Keratinocyte (primary cell): ENCODE data around the gene TOMM20. TPM values are rescaled to one million over a fixed set of nuclear protein-coding genes. Genes with fewer than 3 reads are reported as not detected.

Source experiments
- DNase-seq: peaks from one replicate; pipeline ENCODE4 v3.0.0-alpha.2; 2011; ENCODE audit warnings: low read depth, missing footprints, low spot score
- FAIRE-seq: peaks from 2 replicates; lab custom pipeline; 2011; peaks lifted over from hg19 to GRCh38; lab: Jason Lieb, UNC
- H2AFZ ChIP-seq: 2 replicates; pipeline ENCODE4 v1.6.0; 2012; ENCODE audit warnings: low read length, control low read depth, inconsistent platforms; ENCODE audit not compliant: control insufficient read depth
- H3K27ac ChIP-seq: 2 replicates; pipeline ENCODE4 v1.5.1; 2011; ENCODE audit warnings: low read length; ENCODE audit not compliant: control insufficient read depth, insufficient read depth
- H3K27me3 ChIP-seq: 3 replicates; pipeline ENCODE4 v1.6.0; 2011; ENCODE audit warnings: low read length; ENCODE audit not compliant: control insufficient read depth, insufficient read depth; ENCODE audit errors: extremely low read depth
- H3K36me3 ChIP-seq, 2 experiments: 2 replicates in 1 of 2; 3 replicates in 1 of 2; pipeline ENCODE4 v1.5.1; 2011; ENCODE audit warnings: low read length in 2 of 2, mild to moderate bottlenecking in 1 of 2; ENCODE audit not compliant: control insufficient read depth in 2 of 2, insufficient read depth in 2 of 2; ENCODE audit errors: extremely low read depth in 1 of 2
- H3K4me1 ChIP-seq: 3 replicates; pipeline ENCODE4 v1.5.1; 2011; ENCODE audit warnings: low read length; ENCODE audit not compliant: control insufficient read depth, insufficient read depth; ENCODE audit errors: extremely low read depth
- H3K4me2 ChIP-seq: 3 replicates; pipeline ENCODE4 v1.6.0; 2011; ENCODE audit warnings: low read depth, low read length; ENCODE audit not compliant: control insufficient read depth, insufficient read depth; ENCODE audit errors: extremely low read depth
- H3K4me3 ChIP-seq, 3 experiments: fragments of 200-600 bp in 1 of 3; sonication (generic) in 1 of 3; 2 replicates in 2 of 3; 3 replicates in 1 of 3; pipeline ENCODE4 v1.5.1; 2011 to 2016; ENCODE audit warnings: low read length in 3 of 3, mild to moderate bottlenecking in 3 of 3, control low read depth in 2 of 3, inconsistent platforms in 1 of 3, low read depth in 1 of 3, mixed read lengths in 1 of 3, mixed run types in 1 of 3, moderate library complexity in 1 of 3; ENCODE audit not compliant: control insufficient read depth in 2 of 3, insufficient read depth in 2 of 3; ENCODE audit errors: extremely low read depth in 1 of 3
- H3K79me2 ChIP-seq: 2 replicates; pipeline ENCODE4 v1.6.0; 2012; ENCODE audit warnings: low read length; ENCODE audit not compliant: control insufficient read depth, insufficient read depth
- H3K9ac ChIP-seq: 3 replicates; pipeline ENCODE4 v1.6.0; 2011; ENCODE audit warnings: low read length; ENCODE audit not compliant: control insufficient read depth, insufficient read depth; ENCODE audit errors: extremely low read depth
- H3K9me1 ChIP-seq: 3 replicates; pipeline ENCODE4 v1.6.0; 2011; ENCODE audit warnings: low read length; ENCODE audit not compliant: control insufficient read depth, insufficient read depth; ENCODE audit errors: extremely low read depth
- H3K9me3 ChIP-seq: 2 replicates; pipeline ENCODE4 v1.5.1; 2012; ENCODE audit warnings: low read depth, low read length; ENCODE audit not compliant: control insufficient read depth
- H4K20me1 ChIP-seq: 3 replicates; pipeline ENCODE4 v1.6.0; 2011; ENCODE audit warnings: low read length; ENCODE audit not compliant: control insufficient read depth, insufficient read depth; ENCODE audit errors: extremely low read depth
- CTCF ChIP-seq, 3 experiments: IDR thresholded peaks in 1 of 3; conservative IDR thresholded peaks in 1 of 3; optimal IDR thresholded peaks in 1 of 3; 2 replicates in 2 of 3; 3 replicates in 1 of 3; pipeline versions ENCODE3 to v1.5.1; 2011; ENCODE audit warnings: low read length in 3 of 3, mild to moderate bottlenecking in 3 of 3, moderate library complexity in 2 of 3, control low read depth in 1 of 3, inconsistent platforms in 1 of 3; ENCODE audit not compliant: insufficient read depth in 2 of 3; ENCODE audit errors: extremely low read depth in 1 of 3
- EZH2 ChIP-seq: IDR thresholded peaks from one replicate; pipeline ENCODE4 v1.6.1; 2012; ENCODE audit warnings: inconsistent platforms, mild to moderate bottlenecking, low read length, moderate library complexity
- dilution Hi-C: fragments of 300-500 bp; cut with MboI; formaldehyde crosslinking; loops from one replicate; pipeline ENCODE4 v1.7.0; 2020; ENCODE audit warnings: low sequenced_read_pairs; ENCODE audit not compliant: extremely low pct_ligation_motif_present
- polyA plus RNA-seq, 5 experiments: library from polyadenylated mRNA; depleted of rRNA in 3 of 5; stranded (reverse) in 3 of 5; stranded (forward) in 1 of 5; unstranded in 1 of 5; fragments of >200 nt; gene quantifications; 1 replicate in 1 of 5; 2 replicates in 3 of 5; 3 replicates in 1 of 5; pipeline versions ENCODE4 v1.2.1 to v1.2.3, GENCODE V29; 2011 to 2012; ENCODE audit warnings: missing spikeins in 2 of 5, low read depth in 1 of 5, low replicate concordance in 1 of 5

The TOMM20 gene
- polyA plus RNA-seq, 1 donor (not counting 4 experiments of a cell fraction or from before 2014, with no cell fraction given) = 140 TPM

GRCh38 chr1:235129774-235130570 is 1.3 kb upstream of the TOMM20 start:
- no peak overlapping the region for H3K4me3 ChIP-seq
- dilution Hi-C loops = no loop called here

DNA sequence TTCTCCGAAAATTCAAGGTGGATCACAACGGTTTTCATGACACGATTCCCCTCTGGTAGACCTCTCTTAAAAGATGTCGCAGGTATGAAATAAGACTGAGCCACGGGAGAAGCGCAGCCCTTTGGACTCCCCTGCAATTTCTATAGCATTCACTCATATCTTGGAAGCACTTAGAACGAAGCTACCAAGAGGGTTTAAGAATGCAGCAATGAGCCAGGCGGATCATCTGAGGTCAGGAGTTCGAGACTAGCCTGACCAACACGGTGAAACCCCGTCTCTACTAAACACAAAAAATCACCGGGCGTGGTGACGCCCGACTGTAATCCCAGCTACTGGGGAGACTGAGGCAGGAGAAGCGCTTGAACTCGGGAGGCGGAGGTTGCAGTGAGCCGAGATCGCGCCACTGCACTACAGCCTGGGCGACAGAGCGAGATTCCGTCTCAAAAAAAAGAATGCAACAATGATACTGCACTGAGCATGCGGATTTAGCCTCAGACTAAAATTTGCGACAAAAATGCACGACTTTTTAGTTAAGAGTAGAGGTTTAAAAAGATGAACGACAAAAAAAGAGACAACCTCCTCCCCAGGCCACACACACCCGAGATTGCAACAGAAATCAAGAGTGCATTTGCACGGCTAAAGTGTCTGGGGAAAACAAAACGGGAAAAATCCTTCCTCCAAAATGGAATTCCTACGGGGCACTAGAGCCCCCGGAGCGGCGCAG is 743 bp downstream of the TOMM20 start:
- peaks cover 57% of the 10 kb centered on the region for H3K79me2 ChIP-seq
- TF ChIP-seq CTCF (optimal IDR thresholded peaks at IDR 0.05 in 1 of 3, IDR thresholded peaks at IDR 0.05 in 1 of 3, conservative IDR thresholded peaks at IDR 0.05 in 1 of 3; ENCODE audit: extremely low read depth in 1 of 3, insufficient read depth in 2 of 3, low read length in 3 of 3) (no peak), EZH2 (no peak)
- FAIRE-seq (no peak), DNase-seq (no peak)
- peak overlapping the region; percentile 90 for H3K4me2 ChIP-seq
- peaks cover 4% of the 10 kb centered on the region for H3K4me1 ChIP-seq
- H3K4me3 ChIP-seq = peak overlapping the region; percentile 61 to 96 (median 74)
- dilution Hi-C loops = no loop called here
- peak overlapping the region; percentile 99 for H3K9ac ChIP-seq
- H3K27ac ChIP-seq = peak overlapping the region; percentile 95
- H3K9me3 ChIP-seq = no peaks in the 10 kb centered on the region
- H3K27me3 ChIP-seq = no peaks in the 10 kb centered on the region
- H3K9me1 ChIP-seq = no peaks in the 10 kb centered on the region
- H3K36me3 ChIP-seq = peaks cover 5 to 15% of the 10 kb centered on the region in 2 experiments
- peak overlapping the region; percentile 82 for H2AFZ ChIP-seq
- peaks cover 18% of the 10 kb centered on the region for H4K20me1 ChIP-seq

More at GRCh38 chr1:235129774-235130570, 1.3 kb upstream of the TOMM20 start:
- no peak overlapping the region for H3K27ac ChIP-seq
- no peaks in the 10 kb centered on the region for H3K9me1 ChIP-seq
- H3K4me2 ChIP-seq = no peak overlapping the region
- FAIRE-seq = no peak
- no peaks in the 10 kb centered on the region for H3K27me3 ChIP-seq
- H3K4me1 ChIP-seq = peaks cover 4% of the 10 kb centered on the region
- DNase-seq = no peak
- TF ChIP-seq EZH2 = no peak
- no peak for TF ChIP-seq CTCF (optimal IDR thresholded peaks at IDR 0.05 in 1 of 3, IDR thresholded peaks at IDR 0.05 in 1 of 3, conservative IDR thresholded peaks at IDR 0.05 in 1 of 3; ENCODE audit: extremely low read depth in 1 of 3, insufficient read depth in 2 of 3, low read length in 3 of 3)
- no peak overlapping the region for H3K9ac ChIP-seq
- peaks cover 17% of the 10 kb centered on the region for H4K20me1 ChIP-seq
- no peak overlapping the region for H2AFZ ChIP-seq
- no peaks in the 10 kb centered on the region for H3K9me3 ChIP-seq
- peaks cover 37% of the 10 kb centered on the region for H3K79me2 ChIP-seq
- H3K36me3 ChIP-seq = peaks cover 9 to 23% of the 10 kb centered on the region in 2 experiments
